DMS114 treated with DMSO at 0.1 percent for 48 hours (cell line): ENCODE measurements around the gene RNF208.
"Not testable (repeated sequence)": the region's sequence is repeated elsewhere in the genome, so short reads cannot be mapped to it uniquely, and the experiment has no call there.

Experiments used
- DNase-seq: peaks from one replicate; lab custom pipeline; 2025; ENCODE audit not compliant: unreplicated experiment; lab: John Stamatoyannopoulos, UW

The RNF208 gene, protein sequence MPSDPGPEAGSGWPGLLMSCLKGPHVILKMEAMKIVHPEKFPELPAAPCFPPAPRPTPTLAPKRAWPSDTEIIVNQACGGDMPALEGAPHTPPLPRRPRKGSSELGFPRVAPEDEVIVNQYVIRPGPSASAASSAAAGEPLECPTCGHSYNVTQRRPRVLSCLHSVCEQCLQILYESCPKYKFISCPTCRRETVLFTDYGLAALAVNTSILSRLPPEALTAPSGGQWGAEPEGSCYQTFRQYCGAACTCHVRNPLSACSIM

DNA sequence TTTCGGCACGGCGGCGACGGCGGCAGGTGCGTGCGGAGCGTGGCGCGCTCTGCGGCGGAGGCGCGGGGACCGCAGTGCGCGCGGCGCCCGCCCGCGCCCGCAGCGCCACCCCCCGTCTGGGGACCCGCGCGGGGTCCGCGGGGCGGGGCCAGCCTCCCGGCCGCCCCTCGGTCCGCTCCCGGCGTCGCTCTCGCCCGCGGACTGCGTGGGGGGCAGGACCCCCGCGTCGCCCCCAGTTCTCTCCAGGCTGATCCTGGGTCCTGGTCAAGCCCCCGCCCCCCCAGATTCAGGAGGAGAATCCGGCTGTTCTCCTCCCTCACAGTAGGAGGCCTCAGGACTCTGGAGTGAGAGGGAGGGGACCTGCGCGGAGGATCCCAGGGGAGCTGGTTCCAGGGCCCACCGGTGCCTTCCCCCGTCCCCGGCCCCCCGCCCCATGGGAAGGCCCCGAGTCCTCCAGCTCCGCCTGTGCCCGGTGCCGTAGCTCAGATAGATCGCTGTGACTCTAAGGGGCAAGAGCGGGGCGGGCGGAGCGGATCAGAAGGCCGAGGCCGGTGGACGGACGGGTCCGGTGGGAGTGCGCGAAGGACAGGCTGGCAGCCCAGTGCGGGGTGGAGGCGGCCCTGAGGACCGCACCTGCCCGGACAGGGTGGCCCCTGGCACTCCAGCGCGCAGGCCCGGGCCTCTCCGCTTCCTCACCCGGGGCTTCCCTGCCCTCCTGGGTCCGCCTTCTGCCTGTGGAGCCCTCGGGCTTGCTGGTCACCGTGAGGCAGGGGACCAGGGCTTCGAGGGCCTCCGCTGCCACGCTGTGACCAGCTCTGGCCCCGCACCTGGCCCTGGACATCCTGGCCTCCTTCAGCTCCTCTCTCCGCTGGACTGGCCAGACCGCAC lies at the start of gene RNF208:
RNF208 (minus strand) TSS at position 51 of the 888 bp plus-strand sequence. CDS start 1,028 bp downstream, outside the sequence.
- no peak for DNase-seq

DNA sequence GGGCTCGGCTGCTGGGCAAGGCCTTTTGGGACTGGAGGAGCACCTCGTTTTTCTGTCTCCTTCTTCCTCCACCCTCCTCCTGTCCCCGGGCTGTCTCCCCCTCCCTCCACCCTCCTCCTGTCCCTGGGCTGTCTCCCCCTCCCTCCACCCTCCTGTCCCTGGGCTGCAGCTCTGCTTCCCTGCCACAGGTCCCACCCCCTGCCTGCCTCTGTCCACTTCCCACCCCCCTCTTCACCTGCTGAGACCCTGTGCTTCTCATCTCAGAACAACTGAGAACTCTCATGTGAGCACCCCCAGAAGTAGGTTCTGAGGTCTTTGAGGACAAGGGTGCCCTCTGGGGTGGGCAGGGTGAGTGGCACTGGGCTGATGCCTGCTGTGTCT lies 49.6 kb upstream of the RNF208 start:
- no peak for DNase-seq

DNA sequence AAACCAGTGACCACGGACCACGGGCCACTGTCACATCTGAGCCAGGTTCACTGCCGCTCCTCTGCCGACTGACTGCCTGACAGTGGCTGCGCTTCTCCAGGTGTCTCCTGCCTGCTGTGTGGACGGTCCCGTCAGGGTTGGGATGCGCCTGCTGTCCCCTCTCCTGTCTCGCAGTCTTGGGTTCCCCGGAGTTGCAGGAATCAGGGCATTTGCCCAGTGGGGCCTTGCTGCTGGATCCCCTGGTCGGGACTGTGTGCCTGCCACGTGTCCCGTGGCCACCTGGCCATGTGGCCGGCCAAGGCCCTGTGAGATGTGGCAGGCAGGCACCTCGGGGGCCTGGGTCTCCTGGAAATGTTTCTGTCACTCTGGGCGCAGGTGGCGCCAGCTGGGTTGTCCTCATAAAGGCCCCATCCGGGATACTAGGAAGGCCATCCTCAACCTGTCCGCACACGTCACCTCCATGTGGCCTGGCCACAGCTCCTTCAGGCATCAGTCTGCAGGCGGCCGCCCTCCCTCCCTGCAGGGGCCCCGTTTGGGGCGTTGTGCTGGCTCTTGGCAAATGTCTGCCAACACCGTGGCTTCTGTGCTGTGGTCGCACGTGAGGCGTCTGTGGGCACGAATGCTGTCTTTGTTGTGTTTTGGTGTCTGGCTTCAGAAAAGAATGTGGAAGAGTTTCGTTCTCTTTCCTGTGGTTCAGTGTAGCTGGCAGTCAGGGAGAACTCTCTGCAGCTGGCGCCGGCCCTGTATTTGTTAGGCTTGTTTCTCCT lies 49.1 kb upstream of the RNF208 start:
- DNase-seq = no peak

DNA sequence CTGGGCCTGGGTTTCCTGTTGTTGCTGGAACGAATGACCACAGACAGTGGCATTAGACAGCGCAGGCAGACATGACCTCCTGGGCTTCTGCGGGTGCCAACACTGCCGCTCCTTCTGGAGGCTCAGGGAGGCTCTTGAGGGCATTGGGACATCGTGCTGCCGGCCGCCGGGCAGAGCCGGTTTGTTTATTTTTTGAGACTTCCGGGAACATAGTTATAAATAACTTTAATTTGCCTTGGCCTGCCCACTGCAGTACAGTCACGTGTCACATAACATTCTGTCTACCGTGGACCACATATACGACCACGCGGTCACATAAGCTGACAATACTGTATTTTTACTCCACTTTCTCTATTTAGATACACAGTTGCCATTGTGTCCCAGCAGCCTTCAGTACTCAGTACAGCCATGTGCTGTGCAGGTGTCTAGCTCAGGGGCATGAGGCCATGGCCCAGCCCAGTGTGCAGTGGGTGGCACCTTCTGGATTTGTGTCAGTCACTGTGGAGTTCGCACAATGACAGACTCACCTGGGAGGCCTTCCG lies 47.3 kb upstream of the RNF208 start:
- no peak for DNase-seq

DNA sequence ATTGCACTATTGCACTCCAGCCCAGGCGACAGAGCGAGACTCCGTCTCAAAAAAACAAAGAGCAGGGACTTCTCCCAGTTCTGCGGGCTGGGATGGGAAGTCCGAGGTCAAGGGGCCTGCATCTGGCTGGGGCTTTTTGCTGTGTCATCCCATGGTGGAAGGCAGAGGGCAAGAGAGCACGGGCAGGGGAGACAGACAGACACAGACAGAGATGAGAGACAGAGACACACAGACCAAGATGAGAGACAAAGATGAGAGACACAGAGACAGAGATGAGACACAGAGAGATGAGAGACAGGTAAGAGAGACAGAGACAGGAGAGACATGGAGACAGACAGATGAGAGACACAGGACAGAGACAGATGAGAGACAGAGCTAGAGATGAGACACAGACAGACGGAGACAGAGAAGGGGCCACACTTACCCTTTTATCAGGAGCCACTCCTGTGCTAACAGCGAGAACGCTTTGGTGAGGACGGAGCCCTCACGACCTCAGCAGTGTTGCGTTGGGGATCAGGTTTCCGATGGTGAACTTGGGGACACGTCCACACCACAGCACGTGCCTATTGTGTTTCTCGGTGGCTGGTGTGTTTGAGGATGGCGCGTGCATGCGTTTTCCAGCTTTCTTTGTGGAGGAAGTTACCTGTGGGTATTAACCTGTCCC lies 46.6 kb upstream of the RNF208 start:
- no peak for DNase-seq

DNA sequence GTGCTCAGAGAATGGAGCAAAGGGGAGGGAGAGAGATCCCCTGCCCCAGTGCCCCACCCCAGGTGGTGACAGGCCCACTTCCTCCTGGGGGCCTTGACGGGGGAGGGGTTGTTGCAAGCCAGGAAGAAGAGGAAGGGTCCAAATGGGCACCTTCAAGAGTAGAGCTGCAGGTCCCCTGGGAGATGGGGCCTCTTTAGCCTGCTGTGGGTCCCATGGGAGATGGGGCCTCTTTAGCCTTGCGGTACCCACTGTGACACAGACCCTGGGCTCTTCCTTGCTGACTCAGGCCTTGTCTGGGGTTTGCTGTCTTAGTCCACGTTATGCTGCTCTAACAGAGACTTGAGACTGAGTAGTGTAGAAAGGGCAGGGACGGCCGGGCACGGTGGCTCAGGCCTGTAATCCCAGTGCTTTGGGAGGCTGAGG lies 45.9 kb upstream of the RNF208 start:
- no peak for DNase-seq

DNA sequence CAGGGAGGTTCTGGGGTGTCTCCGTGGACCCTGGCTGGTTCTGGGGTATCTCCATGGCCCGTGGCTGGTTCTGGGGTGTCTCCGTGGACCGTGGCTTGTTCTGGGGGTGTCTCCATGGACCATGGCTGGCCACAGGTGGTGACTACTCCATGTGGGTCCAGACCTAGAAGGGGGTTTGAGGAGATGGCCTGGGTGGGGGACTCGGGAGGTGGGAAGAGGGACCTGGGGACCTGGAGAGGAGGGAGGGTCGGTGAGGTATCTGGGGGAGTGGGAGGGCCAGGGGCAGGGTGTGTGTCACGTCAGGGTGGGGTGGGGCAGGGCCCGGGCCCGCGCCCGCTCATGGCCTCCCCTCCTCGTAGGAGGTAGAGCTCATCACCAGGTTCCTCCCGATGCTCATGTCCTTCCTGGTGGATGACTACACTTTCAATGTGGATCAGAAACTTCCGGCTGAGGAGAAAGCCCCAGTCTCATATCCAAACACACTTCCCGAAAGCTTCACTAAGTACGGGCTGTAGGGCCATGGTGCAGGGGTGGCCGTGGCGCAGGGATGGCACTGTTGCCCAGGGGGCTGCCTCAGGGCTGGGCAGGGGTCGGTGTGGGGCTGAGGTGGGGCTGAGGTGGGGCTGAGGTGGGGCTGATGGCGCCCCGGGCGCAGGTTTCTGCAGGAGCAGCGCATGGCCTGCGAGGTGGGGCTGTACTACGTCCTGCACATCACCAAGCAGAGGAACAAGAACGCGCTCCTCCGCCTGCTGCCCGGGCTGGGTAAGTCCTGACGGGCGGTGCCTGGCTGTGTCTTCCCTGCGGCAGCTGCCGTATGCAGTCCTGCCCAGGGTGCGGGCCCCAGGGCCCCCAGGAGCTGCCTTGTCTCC lies 44.8 kb upstream of the RNF208 start:
- no peak for DNase-seq

DNA sequence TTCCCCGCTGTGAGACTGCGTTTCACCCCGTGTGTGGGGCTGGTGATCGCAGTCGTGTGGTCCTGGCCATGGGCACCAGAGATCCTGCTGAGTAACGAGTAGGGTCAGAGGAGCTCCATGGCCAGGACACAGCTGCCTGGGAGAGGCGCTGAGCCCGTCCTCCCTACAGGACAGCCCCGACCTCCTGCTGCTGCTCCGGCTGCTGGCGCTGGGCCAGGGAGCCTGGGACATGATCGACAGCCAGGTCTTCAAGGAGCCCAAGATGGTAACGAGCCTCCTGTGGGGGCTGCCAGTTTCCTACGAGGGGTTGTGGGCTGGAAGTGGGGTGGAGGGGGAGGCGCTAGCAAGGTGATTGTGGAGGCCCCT lies 44.1 kb upstream of the RNF208 start:
- no peak for DNase-seq

DNA sequence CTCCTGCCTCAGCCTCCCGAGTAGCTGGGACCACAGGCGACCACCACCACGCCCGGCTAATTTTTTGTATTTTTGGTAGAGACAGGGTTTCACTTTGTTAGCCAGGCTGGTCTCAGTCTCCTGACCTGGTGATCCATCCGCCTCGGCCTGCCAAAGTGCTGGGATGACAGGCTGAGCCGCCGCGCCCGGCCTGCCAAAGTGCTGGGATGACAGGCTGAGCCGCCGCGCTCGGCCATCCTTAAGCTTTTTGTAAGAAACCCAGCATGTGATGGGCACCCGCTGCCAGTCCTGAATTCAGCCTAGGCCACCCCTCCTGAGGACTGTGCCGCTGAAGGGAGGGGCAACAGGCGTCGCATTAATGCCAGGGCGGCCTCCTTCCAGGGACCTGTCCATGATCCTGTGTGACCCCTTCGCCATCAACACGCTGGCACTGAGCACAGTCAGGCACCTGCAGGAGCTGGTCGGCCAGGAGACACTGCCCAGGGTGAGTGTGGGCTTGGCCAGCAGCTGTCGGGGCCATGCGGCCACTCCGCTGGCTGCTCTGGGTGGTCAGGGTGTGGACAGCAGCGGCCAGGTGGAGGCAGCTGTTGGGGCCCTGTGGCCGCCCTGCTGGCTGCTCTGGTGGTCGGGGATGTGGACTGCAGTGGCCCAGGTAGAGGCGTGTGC lies 43.6 kb upstream of the RNF208 start:
- DNase-seq = no peak

DNA sequence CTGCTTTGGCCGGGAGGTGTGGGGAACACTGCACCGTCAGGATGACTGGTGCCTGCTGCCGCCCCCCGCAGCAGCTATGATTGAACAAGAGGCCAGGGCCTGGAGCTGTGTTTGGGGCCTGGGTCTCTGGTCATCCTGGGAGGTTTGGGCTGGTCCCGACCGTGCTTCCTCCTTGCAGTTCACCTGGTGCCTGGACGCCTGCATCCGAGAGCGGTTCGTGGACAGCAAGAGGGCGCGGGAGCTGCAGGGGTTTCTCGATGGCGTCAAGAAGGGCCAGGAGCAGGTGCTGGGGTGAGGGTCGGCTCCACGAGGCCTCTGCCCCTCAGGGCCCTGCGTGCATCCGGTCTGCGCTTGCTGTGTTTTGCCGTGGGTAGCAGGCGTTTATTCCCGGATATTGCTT lies 42.0 kb upstream of the RNF208 start:
- no peak for DNase-seq

DNA sequence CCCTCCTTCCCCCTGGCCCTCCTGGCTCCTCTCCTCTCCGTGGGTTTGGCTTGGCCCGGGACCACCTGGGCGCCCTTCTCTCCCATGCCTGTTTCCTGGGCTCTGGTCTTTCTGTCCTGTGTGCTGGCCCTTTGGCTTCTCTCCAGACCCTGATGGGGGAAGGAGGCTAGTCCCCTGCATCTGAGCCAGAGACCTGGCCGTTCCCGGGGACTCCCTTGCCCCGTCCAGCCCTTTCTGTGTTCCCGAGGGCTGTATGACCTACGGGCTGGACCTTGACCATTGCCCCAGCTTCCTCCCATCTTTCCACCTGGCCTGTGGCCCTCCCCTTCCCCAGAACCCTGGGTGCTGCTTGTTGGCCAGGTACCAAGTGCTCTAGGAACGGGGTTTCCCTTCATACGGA lies 41.5 kb upstream of the RNF208 start:
- no peak for DNase-seq

DNA sequence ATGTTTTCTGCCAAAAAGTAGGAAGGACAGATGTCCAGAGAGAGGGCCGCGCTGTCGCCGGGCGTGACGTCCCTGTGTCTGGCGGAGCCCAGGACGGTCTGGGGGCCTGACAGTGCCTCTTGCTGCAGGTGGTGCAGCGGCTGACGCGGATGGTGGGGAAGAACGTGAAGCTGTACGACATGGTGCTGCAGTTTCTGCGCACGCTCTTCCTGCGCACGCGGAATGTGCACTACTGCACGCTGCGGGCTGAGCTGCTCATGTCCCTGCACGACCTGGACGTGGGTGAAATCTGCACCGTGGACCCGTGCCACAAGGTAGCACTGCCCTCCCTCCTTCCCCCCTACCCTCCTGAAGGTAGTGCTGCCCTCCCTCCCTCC lies 40.9 kb upstream of the RNF208 start:
- no peak for DNase-seq

DNA sequence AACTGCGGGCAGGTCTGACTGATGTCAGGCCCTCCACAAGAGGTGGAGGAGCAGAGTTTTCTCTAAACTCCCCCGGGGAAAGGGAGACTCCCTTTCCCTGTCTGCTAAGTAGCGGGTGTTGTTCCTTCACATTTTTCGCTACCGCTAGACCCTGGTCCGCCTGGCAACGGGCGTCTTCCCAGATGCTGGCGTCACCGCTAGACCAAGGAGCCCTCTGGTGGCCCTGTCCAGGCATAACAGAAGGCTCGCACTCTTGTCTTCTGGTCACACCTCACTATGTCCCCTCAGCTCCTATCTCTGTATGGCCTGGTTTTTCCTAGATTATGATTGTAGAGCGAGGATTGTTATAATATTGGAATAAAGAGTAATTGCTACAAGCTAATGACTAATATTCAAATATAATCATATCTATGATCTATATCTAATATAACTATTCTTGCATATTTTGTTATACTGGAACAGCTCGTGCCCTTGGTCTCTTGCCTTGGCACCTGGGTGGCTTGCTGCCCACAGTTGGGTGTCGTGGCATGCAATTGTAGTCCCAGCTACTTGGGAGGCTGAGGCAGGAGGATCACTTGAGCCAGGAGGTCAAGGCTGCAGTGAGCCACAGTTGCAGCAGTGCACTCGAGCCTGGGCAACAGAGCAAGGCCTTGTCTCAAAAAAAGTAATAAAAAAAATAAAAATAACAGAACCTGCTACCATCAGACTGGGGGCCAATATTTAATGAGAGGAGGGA lies 40.3 kb upstream of the RNF208 start:
- not testable (repeated sequence) for DNase-seq

DNA sequence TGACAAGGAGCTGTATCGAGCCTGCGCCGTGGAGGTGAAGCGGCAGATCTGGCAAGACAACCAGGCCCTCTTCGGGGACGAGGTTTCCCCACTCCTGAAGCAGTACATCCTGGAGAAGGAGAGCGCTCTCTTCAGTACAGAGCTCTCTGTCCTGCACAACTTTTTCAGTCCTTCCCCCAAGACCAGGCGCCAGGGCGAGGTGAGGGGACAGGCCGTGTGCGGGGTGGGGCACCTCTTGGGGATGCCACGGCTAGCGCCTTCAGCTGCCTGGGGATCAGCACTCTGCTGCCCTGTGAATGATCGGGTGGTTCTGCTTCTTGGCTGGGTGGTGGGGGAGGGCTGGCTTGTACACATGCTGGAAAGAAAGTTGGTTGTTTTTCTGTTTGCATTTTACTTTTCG lies 34.8 kb upstream of the RNF208 start:
- no peak for DNase-seq

DNA sequence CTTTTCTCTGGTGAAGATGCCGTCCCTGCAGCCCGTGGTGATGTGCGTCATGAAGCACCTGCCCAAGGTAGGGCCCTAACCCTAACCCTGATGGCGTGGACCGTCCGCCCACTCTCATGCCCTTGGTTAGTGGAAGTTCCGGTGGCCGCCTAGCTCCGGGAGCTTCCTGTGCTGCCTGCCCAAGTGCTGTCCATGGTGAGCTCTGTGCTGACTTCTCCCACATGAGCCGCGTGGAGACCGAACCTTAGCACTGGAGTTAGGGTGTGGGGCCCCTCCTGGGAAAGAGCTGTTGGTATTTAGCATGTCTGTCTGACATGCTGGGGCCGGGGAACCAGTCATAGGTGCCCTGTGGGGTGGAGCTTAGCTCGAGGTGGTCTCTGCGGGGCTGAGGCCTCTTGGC lies 34.3 kb upstream of the RNF208 start:
- no peak for DNase-seq

DNA sequence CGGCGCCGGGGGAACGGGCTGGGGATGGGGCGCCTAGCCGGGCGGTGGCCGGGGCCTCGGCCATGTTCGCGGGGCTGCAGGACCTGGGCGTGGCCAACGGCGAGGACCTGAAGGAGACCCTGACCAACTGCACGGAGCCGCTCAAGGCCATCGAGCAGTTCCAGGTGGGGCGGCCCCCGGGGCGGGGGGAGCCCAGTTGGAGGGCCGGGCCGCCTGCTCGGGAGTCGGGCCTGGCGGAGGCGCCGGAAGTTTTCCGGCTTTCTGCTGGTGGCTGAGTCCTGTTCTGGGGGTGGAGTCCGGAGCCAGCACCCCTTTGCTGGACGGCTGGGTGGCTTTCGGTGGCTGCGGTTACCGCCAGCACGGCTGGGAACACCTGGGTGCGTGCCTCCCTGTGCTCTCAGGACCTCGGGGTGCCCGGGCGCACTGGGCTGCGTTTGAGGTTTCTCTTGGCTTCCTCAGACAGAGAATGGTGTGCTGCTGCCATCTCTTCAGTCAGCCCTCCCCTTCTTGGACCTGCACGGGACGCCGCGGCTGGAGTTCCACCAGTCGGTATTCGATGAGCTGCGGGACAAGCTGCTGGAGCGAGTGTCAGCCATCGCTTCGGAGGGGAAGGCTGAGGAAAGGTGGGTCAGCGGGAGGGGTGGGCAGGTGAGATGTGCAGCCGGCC lies 33.5 kb upstream of the RNF208 start:
- DNase-seq = no peak

DNA sequence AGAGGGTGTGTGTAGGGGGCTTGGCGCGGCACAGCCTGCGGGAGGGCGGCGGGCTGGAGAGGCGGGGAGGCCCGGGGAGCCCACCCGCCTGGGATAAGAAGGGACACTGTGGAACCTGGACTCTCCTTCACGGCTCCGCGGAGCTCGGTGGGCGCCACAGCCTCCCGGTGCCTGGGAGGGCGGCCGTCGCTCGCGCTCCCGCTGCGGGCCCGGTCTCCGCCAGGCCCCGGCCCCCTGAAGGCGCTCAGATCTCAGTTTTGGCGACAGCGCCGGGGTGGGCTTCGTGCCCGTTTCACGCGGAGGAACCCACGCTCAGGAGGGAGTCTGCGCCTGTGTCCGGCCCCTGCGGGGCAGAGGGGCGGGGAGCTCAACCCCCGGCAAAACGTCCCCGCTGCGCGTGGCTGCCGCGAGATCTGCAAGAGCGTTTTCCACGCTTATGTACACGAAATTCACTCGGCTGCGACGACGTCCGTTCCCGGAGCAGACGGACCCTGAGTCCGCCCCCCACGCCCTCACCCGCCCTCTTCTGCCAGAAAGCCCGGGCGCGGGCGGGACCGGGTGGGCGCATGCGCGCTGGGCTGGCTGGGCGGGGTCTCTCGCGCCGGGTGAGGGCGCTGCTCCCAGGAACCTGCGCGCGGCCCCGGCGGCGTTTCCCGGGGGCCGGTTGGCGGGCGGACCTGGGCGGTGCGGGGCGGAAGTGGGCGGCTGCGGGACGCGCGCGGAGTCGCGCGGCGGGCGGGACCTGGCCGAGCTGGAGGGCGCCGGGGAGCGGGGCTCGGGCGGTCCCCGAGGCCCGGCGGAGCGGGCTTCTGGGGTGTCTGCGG lies 32.8 kb upstream of the RNF208 start, which contains the start of gene NELFB:
NELFB (plus strand) TSS at position 704 of the 824 bp plus-strand sequence.
- DNase-seq = peak; percentile 50
